Frontal cortex (tissue), 4 donors: ENCODE data around the gene NIP7. TPM values are rescaled to one million over a fixed set of nuclear protein-coding genes. Genes with fewer than 3 reads are reported as not detected.

ENCODE experiments used
- DNase-seq, 2 donors: peaks; one replicate each; pipeline ENCODE4 v3.0.0; 2012; ENCODE audit warnings: low spot score in 2 of 2
- FAIRE-seq: peaks from 2 replicates; lab custom pipeline; 2012; peaks lifted over from hg19 to GRCh38; lab: Jason Lieb, UNC
- total RNA-seq: library from RNA; depleted of rRNA; stranded (reverse); fragments of >200 nt; gene quantifications from one replicate; pipeline ENCODE4 v1.2.3, GENCODE V29; 2014
- donor health status: control.
- donor health status: control.
- donor health status: control.

NIP7 gene
- total RNA-seq, 1 donor from 2014 or later = 13.0 TPM

DNA sequence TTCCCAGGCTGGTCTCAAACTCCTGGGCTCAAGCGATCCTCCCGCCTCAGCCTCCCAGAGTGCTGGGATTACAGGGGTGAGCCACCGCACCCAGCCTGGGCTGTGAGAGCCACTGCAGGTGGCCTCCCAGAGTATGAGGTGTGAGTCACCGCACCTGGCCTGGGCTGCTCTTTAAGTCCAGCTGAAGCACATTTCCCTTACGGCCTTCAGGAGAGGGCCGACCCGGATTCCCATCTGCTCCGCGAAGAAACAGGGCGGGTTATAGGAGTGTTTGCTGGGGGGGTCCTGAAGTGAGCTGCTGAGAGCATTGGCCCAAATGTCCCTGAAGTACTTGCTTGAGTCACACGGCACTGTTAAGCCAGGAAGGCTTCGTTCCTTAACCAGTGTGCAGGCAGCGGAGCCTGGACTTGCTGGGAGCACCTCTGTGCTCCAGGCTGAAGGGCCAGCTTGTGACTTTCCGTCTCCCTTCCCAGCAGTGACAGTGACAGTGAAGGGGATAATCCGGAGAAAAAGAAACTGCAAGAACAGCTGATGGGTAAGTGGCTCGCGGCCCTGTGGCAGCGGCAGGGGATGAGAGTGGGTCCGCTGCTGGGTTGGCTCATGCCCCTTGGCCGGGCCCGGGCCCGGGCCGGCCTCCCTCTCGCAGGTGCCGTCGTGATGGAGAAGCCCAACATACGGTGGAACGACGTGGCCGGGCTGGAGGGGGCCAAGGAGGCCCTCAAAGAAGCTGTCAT is 21.2 kb upstream of the NIP7 start:
- FAIRE-seq = no peak
- no peak for DNase-seq

DNA sequence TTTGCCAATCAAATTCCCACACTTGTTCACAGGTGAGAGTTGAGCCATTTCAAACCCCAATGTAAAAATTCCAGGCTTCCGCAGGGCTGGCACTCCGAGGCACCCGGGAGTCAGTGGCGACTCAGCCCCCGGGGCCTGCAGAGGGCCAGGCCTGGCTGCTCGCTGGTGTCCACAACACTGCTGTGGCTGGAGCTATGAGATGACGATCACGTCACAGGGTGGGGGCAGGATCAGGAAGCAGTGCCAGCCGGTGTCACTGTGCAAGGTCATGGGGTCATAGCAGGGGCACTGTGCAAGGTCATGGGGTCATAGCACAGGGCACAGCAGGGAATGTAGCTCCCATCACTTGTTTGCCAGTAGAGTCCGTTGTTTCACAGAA is 20.7 kb upstream of the NIP7 start:
- DNase-seq = no peak
- no peak for FAIRE-seq

DNA sequence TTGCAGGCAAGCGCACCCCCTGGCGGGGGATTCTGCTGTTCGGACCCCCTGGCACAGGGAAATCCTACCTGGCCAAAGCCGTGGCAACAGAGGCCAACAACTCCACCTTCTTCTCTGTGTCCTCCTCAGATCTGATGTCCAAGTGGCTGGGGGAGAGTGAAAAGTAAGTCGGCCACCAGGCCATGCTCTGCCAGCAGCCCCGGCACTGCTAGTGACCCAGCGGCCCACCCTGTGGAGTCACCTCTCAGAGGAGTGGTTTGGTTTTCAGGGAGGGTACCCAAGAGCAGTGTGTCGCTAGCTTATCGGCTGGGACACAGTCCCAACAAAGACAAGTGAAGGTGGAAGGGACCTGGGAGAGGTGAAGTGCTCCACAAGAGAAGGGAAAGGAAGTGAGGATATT is 20.2 kb upstream of the NIP7 start:
- FAIRE-seq = no peak
- no peak for DNase-seq

DNA sequence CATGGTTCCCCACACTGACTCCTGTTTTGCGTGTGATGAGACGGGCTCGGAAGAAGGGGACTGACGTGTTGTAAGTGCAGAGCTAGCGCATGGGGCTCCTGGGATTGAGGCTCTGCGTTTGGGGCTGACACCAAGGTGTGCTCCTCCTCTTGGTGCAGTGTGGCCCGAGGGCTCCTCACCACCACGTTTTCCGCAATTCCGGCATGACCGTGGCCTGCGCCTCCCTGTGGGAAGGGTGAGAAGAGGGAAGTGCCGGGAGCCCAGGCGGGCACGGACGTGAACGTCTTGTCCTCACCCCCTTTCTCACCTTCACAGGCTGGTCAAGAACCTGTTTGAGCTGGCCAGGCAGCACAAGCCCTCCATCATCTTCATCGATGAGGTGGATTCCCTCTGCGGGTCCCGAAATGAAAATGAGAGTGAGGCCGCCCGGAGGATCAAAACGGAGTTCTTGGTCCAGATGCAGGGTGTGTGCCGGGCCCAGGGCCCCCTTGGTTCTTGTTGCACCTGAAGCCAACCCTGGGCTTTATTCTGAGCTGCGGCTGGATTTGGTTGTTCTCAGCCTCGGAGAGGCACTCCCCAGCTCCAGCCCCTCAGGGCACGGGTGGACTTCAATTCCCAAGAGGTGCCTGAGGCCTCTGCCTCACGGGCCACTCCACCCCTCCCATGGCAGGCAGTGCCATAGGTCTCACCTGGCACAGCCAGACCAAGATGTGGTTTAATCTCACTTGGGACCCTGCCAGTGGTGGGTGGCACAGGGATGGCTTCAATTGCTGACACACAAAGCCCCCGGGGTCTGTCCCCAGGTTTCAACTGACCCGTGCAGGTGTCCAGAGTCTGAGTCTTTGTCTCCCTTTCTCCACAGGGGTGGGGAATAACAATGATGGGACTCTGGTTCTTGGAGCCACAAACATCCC is 19.5 kb upstream of the NIP7 start:
- no peak for FAIRE-seq

DNA sequence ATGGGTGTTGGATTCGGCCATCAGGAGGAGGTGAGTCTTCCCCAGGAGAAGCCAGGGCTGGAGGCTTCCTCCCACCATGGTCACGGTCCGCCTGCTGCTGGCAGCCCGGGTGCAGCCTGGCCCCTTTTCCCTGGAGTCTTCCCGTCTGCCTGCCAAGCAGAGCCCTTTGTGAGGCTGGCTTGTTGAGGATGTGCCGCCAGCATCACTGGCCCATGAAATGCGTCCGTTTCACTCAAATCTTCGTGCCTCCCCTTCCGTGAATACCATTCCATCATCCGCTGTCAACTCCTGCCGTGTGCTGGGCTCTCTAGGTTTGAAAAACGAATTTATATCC is 18.9 kb upstream of the NIP7 start:
- DNase-seq = no peak
- FAIRE-seq = no peak

More for the DNA sequence above, 19.5 kb upstream of the NIP7 start:
- DNase-seq = no peak

DNA sequence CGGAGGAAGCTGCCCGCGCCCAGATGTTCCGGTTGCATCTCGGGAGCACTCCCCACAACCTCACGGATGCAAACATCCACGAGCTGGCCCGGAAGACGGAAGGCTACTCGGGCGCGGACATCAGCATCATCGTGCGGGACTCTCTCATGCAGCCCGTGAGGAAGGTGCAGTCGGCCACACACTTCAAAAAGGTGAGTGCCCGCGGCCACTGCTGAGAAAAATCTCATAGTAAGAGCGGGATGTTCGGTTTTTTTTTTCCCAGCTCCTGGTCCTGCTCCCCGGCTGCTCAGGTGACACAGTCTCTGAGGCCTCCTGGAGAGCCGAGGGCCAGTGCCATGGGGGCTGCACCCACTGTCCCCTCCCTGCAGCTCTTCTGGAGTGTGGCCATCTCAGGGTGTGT is 18.5 kb upstream of the NIP7 start:
- DNase-seq (no peak), FAIRE-seq (no peak)

DNA sequence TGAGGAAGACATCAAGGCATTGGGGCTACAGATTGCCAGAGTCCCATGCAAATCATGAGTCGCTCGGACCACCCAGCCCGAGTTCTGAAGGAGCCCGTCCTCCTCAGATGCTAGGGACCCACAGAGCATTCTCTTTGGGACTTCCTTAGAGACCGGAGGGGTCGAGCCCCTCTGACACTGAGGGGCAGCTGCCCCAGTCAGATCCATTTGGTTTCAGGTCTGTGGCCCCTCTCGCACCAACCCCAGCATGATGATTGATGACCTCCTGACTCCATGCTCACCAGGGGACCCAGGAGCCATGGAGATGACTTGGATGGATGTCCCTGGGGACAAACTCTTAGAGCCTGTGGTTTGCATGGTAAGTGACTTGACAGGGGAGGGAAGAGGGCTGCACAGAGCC is 17.2 kb upstream of the NIP7 start:
- FAIRE-seq (no peak), DNase-seq (no peak)

DNA sequence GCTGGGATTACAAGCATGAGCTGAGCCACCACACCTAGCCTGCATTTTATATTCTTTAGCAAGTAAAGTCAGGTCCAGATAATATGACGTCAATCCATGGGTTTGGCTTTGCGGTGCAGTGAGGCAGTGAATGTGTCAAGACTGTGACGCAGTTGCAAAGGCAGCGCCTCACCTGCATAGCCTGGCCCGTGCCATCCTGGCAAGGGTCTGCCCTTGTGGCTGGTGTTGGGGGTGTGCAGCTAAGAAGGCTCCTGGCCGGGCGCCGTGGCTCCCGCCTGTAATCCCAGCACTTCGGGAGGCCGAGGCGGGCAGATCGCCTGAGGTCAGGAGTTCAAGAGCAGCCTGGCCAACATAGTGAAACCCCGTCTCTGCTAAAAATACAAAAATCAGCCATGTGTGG is 16.2 kb upstream of the NIP7 start:
- DNase-seq (no peak), FAIRE-seq (no peak)

DNA sequence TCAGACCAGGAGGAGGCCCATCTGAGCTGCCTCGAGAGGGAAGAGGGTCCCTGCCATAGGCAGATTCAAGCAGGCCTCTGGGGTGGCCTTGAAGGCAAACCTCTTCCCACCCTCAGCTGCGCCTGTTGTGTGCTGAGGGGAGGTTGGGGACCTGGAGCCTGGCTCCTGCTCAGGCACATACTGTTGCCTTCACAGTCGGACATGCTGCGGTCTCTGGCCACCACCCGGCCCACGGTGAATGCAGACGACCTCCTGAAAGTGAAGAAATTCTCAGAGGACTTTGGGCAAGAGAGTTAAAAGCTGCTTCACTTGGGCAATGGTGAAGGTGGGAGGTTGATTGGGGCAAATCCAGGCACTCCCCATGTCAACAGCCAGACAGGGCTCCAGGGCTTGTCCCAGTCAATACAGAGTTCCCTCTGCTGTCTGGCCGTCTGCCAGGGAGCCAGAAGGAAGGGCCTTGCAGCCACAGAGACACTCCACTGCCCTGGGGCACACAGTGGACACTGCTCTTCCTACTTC is 15.5 kb upstream of the NIP7 start:
- DNase-seq (no peak), FAIRE-seq (no peak)

DNA sequence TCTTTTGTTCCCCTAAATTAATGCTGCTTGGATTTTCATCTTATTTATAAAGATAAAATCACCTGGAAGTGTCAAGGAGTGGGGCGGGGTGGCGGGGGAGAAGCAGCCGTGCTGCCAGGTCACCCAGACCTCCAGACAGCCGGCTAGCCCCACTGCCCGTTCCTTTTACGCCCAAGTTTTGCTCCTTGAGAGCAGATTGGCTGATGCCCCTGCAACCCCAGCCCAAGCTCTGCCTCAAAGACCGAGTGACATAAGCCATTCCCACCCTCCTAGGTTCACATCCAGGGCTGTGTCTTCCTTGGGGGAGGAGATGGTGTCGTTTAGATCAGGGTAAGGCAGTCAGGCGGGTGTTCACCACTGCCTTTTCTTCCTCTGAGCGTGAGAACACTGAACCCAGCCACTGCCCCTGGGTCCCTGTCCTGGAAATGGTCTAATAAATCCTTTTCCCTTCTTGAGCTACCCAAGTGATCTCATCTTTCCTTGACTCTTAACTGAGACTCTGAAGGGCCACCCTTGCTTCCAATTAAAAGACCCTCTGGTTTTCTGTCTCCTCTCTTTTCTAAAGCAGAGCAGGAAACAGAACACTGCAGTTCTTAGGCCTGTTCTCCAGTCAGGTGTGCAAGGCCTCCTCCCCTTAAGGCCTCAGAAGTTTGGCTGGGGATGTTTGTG is 14.9 kb upstream of the NIP7 start:
- no peak for DNase-seq
- no peak for FAIRE-seq

DNA sequence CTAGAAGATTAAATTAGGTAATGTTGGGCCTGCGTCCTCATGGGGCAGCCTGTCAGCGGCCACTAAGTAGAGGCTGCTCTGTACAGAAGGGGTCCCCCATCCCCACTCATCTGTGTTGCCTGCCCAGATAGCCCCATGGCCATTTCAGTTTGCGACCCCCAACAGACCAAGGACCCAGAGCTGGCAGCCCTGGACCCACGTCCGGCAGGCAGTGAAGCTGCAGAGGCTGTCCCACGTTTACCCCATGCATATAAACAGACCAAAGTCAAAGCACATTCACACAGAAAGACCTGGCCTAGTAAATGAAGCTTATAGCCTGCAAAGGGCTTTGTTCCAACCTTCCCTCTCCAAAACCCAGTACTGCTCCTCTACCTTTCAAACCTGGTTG is 13.8 kb upstream of the NIP7 start:
- DNase-seq = no peak
- FAIRE-seq = no peak

DNA sequence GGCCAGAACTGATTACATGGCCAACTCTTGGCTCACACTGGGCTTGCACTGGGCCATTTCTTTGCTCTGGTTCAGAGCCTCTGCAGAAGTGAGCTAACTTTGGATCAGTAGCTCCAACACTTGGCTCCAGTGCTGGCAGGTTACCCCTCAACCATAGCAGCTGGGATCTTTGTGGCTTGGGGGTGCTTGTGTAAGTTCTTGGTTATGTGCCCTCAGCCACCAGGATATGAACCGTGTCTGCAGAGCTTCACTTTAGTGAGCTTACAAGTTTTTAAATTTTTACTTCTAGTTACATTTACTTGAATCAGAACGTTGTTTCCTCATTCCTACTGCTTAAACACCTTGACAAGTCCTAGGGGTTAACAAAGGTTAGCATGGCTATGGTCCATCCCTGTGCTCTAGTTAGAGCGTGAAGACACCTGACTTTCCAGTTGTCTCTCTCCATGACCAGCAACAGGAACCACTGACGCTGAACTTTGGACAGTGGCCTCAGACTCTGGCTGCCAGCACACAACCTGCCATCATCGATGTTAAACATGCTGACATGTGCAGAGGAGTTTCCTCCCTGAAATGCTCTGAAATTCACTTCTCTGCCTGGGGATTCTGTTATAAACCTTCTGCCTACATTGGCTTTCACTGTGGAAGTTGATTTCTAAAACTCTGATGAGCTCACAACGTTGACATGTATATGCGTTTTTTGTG is 13.2 kb upstream of the NIP7 start:
- no peak for DNase-seq
- no peak for FAIRE-seq

DNA sequence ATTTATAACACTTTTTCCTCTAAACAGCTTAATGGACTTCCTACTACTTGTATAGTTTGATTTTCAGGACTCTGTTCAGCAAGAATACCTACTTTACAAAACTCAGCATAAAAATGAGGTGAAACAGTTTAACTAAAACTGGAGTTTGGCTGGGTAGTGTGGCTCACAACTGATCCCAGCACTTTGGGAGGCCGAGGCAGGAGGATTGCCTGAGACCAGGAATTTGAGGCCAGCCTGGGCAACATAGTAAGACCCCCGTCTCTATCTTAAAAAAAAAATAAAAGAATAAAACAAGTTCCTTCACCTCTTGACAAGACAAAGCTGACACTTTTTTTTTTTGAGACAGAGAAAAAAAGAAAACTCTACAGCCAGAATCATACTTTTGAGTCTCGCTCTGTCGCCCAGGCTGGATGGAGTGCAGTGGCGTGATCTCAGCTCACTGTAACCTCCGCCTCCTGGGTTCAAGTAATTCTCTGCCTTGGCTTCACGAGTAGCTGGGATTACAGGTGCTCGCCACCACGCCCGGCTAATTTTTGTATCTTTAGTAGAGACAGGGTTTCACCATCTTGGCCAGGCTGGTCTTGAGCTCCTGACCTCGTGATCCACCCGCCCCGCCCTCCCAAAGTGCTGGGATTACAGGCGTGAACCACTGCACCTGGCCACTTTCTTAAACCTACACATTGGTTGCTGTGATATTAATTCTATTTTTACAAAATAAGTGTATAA is 11.8 kb upstream of the NIP7 start:
- no peak for DNase-seq
- no peak for FAIRE-seq

DNA sequence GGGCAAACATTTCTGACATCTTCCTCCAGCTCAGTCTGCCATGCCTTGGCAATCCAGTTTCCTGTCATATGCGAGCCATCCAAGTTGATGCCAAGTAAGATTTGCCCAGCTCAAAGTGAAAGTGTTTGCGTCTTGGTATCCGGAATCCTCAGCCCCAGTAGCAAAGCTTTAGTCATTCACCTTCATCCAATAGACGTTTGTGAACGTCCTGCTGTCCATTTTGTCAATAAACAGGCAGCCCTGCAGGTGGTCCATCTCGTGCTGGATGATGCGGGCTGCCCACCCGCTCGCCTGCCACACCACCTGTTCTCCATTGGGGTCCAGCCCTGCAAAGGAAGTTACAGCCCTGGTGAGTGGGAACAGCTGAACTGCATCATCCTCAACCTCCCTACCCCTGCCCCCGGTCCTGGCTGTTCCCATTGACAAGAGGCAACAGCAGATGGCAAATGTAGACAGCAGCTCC is 10.7 kb upstream of the NIP7 start:
- DNase-seq = no peak
- FAIRE-seq = no peak

DNA sequence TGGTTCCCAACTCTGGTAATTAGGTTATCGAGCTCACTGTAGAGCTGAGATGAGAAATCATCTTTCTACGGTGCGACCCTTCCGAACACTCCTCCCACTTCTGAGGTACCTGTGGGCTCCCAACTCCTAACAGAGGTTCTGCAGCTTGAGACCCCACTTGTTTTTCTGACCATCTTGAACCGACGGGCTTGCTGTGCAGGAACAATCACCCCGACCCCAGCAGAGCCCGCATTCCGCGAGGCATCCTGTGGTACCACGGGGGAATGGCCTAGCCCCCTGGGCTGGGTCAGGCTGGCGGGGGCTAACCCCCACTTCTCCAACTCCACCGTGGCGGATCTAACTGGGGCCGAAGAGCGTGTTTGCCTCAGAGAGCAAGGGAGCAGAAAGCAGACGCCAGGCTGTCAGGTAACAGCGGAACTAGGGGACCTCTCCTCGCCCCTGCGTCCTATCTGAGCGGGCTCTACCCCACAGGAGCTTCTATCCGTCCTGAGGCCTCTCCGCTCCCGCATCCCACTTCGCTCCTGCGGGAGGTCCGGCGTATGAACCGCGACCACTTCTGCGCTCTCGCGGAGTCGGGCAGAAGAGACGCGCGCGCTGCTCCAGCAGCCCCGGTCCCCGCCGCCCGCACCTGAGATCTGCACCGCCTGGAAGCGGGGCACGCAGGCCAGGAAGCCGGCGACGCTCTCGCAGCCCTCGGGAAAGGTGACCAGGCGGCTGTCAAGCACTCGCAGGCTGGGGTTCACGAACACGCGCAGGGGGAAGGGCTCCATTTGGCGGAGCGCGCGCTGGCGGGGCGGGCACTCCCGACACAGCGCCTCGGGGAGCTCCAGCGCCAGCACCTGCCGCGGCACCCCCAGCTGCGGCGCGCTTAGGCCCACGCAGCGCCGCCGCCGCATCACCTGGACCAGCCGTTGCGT is 9.9 kb upstream of the NIP7 start:
- DNase-seq (no peak), FAIRE-seq (no peak)

DNA sequence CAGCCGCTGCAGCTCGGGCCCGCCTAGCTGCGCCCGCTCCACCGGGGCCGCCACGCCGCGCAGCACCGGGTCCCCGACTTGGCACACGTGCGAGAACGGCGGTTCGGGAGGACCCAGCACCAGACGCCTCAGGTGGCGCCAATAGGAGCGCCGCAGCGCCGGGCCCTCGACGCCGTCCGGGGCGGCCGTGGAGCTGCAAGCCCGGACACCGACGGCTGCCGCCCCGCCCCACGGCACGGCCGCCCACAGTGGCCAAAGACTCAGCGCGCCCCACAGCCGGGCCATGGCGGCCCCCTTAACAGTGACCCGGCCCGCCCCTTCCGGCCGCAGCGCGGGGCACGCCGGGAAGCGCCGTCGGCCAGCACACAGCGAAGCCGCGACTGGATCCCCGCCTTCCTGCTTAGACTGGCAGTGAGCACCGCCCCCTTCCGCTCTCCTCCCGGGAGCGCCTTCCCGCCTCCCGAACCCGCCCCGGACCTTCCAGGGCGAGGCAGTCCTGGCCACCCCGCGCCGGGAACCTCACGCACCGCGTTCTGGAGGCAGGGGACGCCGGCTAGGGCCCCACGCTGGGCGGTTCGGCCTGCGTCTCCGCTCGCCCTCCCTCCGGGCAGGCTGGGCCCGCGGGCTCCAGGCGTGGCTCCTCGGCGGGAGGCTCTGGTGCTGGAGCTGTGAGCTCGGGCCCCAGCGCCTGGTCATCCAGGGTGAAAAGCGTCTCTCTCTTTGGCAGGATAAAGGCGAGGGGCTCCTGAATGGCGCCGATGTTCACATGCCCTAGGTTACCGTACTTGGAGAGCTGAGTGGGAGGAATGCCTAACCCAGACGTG is 9.1 kb upstream of the NIP7 start, which contains the start of gene PDF:
Gene PDF (minus strand): TSS at position 303 of the 824 bp plus-strand sequence. CDS start 18 bp downstream, at position 285.
- FAIRE-seq (no peak), DNase-seq (peak; percentile 98)

DNA sequence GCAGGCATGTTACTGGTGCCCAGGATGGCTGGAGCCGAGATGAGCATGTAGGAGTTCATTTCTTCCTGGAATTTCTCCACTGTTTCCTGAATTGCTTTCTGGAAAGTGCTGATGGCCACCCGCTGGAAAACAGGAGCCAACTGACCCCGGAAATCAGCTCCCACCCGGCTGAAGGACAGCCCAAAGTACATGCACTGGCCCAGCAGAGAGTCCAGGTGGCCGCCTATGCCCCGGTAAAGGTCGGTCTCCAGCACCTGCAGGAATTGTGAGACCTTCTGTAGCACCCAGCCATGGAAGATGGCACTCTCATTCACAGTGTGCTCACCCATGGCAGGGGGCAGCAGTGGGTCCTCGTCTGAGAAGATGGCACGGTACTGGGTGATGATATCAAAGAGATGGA is 4.9 kb upstream of the NIP7 start:
- no peak for DNase-seq
- FAIRE-seq = no peak
